Endothelial cell of umbilical vein (primary cell): Measurements from ENCODE around the gene CRELD2. TPM values are rescaled to one million over a fixed set of nuclear protein-coding genes. Genes with fewer than 3 reads are reported as not detected.

Experiments
- BruUV-seq: library from RNA; stranded (reverse); fragments of 400-500 nt; replicated peaks from 2 replicates; lab custom pipeline; 2021; lab: Mats Ljungman, UMichigan
- CTCF ChIA-PET: fragments of 300-600, 350-600 bp; sonication (Branson Sonifier 250); formaldehyde crosslinking; loops from one replicate; lab custom pipeline; 2021; ENCODE audit warnings: antibody characterized with exemption, inconsistent platforms; lab: Charles Lee
- POLR2A ChIA-PET: fragments of 300-600, 350-600 bp; sonication (Branson Sonifier 250); formaldehyde crosslinking; loops from one replicate; lab custom pipeline; 2021; ENCODE audit warnings: antibody characterized with exemption, inconsistent platforms; lab: Charles Lee
- DNase-seq: peaks from one replicate; pipeline ENCODE4 v3.0.0-alpha.2; 2011; ENCODE audit warnings: low read depth, low spot score
- FAIRE-seq: peaks from 2 replicates; lab custom pipeline; 2011; peaks lifted over from hg19 to GRCh38; lab: Jason Lieb, UNC
- H2AFZ ChIP-seq: 2 replicates; pipeline ENCODE4 v1.6.0; 2012; ENCODE audit warnings: low read depth, low read length, control low read depth, inconsistent platforms
- H3K27ac ChIP-seq: 2 replicates; pipeline ENCODE4 v1.5.1; 2011; ENCODE audit warnings: low read depth, mild to moderate bottlenecking, control low read depth, low read length, moderate library complexity; ENCODE audit not compliant: insufficient read depth
- H3K27me3 ChIP-seq, 2 experiments: 2 replicates each; pipeline versions ENCODE4 v1.6.0 to v1.6.1; 2011; ENCODE audit warnings: low read length in 2 of 2, mixed read lengths in 1 of 2; ENCODE audit not compliant: control insufficient read depth in 2 of 2, insufficient read depth in 2 of 2
- H3K36me3 ChIP-seq, 2 experiments: 2 replicates in 1 of 2; 3 replicates in 1 of 2; pipeline ENCODE4 v1.5.1; 2011; ENCODE audit warnings: low read length in 2 of 2, mild to moderate bottlenecking in 1 of 2, moderate library complexity in 1 of 2; ENCODE audit not compliant: control insufficient read depth in 2 of 2, insufficient read depth in 2 of 2; ENCODE audit errors: extremely low read depth in 1 of 2
- H3K4me1 ChIP-seq: 3 replicates; pipeline ENCODE4 v1.5.1; 2011; ENCODE audit warnings: mild to moderate bottlenecking, low read length; ENCODE audit not compliant: control insufficient read depth, insufficient read depth; ENCODE audit errors: extremely low read depth
- H3K4me2 ChIP-seq: 2 replicates; pipeline ENCODE4 v1.6.1; 2011; ENCODE audit warnings: low read length, control low read depth, mixed read lengths; ENCODE audit not compliant: insufficient read depth
- H3K4me3 ChIP-seq, 3 experiments: fragments of 200-600 bp in 1 of 3; sonication (generic), shearing (Covaris generic) in 1 of 3; replicated peaks in 1 of 3; 2 replicates each; pipeline ENCODE4 v1.5.1; 2011 to 2016; ENCODE audit warnings: control low read depth in 3 of 3, low read length in 3 of 3, mild to moderate bottlenecking in 2 of 3, inconsistent platforms in 1 of 3, low read depth in 1 of 3, moderate library complexity in 1 of 3; ENCODE audit not compliant: insufficient read depth in 1 of 3
- H3K79me2 ChIP-seq: 2 replicates; pipeline ENCODE4 v1.6.0; 2012; ENCODE audit warnings: low read length, inconsistent platforms; ENCODE audit not compliant: control insufficient read depth, insufficient read depth
- H3K9ac ChIP-seq: replicated peaks from 2 replicates; pipeline ENCODE3; 2011; ENCODE audit warnings: low read length, control low read depth; ENCODE audit not compliant: insufficient read depth; ENCODE audit errors: extremely low read depth
- H3K9me1 ChIP-seq: replicated peaks from 3 replicates; pipeline ENCODE4 v1.6.0; 2011; ENCODE audit warnings: mild to moderate bottlenecking, low read length; ENCODE audit not compliant: control insufficient read depth, insufficient read depth; ENCODE audit errors: extremely low read depth
- H3K9me3 ChIP-seq: replicated peaks from 2 replicates; pipeline ENCODE4 v1.5.1; 2012; ENCODE audit warnings: low read length, inconsistent platforms; ENCODE audit not compliant: control insufficient read depth, insufficient read depth
- H4K20me1 ChIP-seq: replicated peaks from 2 replicates; pipeline ENCODE3; 2011; ENCODE audit warnings: mild to moderate bottlenecking, low read length; ENCODE audit not compliant: control insufficient read depth, insufficient read depth; ENCODE audit errors: extremely low read depth
- CTCF ChIP-seq, 2 donors: IDR thresholded peaks; 1 replicate in 1 of 2; 2 replicates in 1 of 2; pipeline ENCODE4 v1.5.1; 2011; ENCODE audit warnings: low read length in 2 of 2, mild to moderate bottlenecking in 2 of 2, moderate library complexity in 2 of 2, control low read depth in 1 of 2, inconsistent platforms in 1 of 2, low read depth in 1 of 2; ENCODE audit not compliant: insufficient read depth in 1 of 2; ENCODE audit errors: extremely low read depth in 1 of 2
- EZH2 ChIP-seq: IDR thresholded peaks from 2 replicates; pipeline ENCODE4 v1.6.1; 2012; ENCODE audit warnings: borderline replicate concordance, low read depth, mild to moderate bottlenecking, moderate library complexity, low read length, inconsistent platforms; ENCODE audit not compliant: severe bottlenecking
- GATA2 ChIP-seq: IDR thresholded peaks from 2 replicates; pipeline ENCODE4 v1.7.0; 2011; ENCODE audit warnings: low read depth, mild to moderate bottlenecking, moderate library complexity, mixed read lengths, low read length; ENCODE audit not compliant: insufficient read length, insufficient read depth
- JUN ChIP-seq: IDR thresholded peaks from 2 replicates; pipeline ENCODE4 v1.6.1; 2011; ENCODE audit warnings: borderline replicate concordance, low read depth; ENCODE audit not compliant: insufficient read length, insufficient read depth
- MAX ChIP-seq: IDR thresholded peaks from 2 replicates; pipeline ENCODE4 v1.6.1; 2011; ENCODE audit not compliant: insufficient read depth, insufficient read length
- MYC ChIP-seq: IDR thresholded peaks from one replicate; pipeline ENCODE4 v1.6.1; 2011; ENCODE audit warnings: mild to moderate bottlenecking, low read depth, low read length
- POLR2A ChIP-seq: IDR thresholded peaks from 2 replicates; pipeline ENCODE4 v1.6.1; 2012; ENCODE audit warnings: low read depth, mild to moderate bottlenecking, control low read depth, low read length
- POLR2AphosphoS5 ChIP-seq: IDR thresholded peaks from 2 replicates; pipeline ENCODE4 v1.6.1; 2012; ENCODE audit warnings: low read depth, mild to moderate bottlenecking, control low read depth, low read length, moderate library complexity; ENCODE audit not compliant: insufficient read depth
- dilution Hi-C: fragments of 300-500 bp; cut with MboI; formaldehyde crosslinking; loops from one replicate; pipeline ENCODE4 v1.15.0; 2019; ENCODE audit warnings: low sequenced_read_pairs; ENCODE audit not compliant: extremely low pct_ligation_motif_present
- intact Hi-C: fragments of 100-400 bp; cut with micrococcal nuclease; formaldehyde crosslinking; loops from one replicate; pipeline ENCODE4 v1.10.0; 2022
- polyA plus RNA-seq, 4 experiments: library from polyadenylated mRNA; depleted of rRNA in 3 of 4; stranded (reverse) in 3 of 4; unstranded in 1 of 4; fragments of >200 nt; gene quantifications; 2 replicates each; pipeline versions ENCODE4 v1.2.1 to v1.2.3, GENCODE V29; 2011 to 2012; ENCODE audit warnings: missing spikeins in 1 of 4
- total RNA-seq: library from RNA; stranded (reverse); gene quantifications from 2 replicates; pipeline ENCODE4 v1.2.3, GENCODE V29; 2021

The CRELD2 gene
- total and polyA plus RNA-seq, 2 donors (not counting 3 experiments of a cell fraction or from before 2014, with no cell fraction given), result 71.0 to 86.3 TPM

GRCh38 chr22:49929211-49929979, 11.0 kb downstream of the CRELD2 start:
- no peak overlapping the region for H3K27ac ChIP-seq
- H3K36me3 ChIP-seq, result no peaks in the 10 kb centered on the region
- CTCF ChIA-PET, result interaction anchor here (1.5 to 2.7 kb wide), 7 partner anchors 32 to 241 kb away, joined by 3 to 174 read pairs (median 11); partner anchors contain the start of genes PANX2 and PIM3
- no peaks in the 10 kb centered on the region for H3K27me3 ChIP-seq
- no peaks in the 10 kb centered on the region for H3K79me2 ChIP-seq
- H3K4me3 ChIP-seq, result no peak overlapping the region
- intact Hi-C loops, result no loop called here
- no peaks in the 10 kb centered on the region for H4K20me1 ChIP-seq
- no TSS peak for BruUV-seq
- H3K9ac ChIP-seq, result no peak overlapping the region
- H3K4me2 ChIP-seq, result no peak overlapping the region
- peaks cover 33% of the 10 kb centered on the region for H3K4me1 ChIP-seq
- POLR2A ChIA-PET, result no interaction called here
- FAIRE-seq (peak; percentile 62), DNase-seq (no peak)
- H2AFZ ChIP-seq, result no peak overlapping the region
- no peak for TF ChIP-seq EZH2
- TF ChIP-seq CTCF (IDR thresholded peaks at IDR 0.05; ENCODE audit: extremely low read depth in 1 of 2, insufficient read depth in 1 of 2, low read depth in 1 of 2, low read length in 2 of 2), result peak; percentile 62 to 85
- H3K9me3 ChIP-seq, result no peaks in the 10 kb centered on the region
- no peaks in the 10 kb centered on the region for H3K9me1 ChIP-seq
- dilution Hi-C loops, result no loop called here

DNA sequence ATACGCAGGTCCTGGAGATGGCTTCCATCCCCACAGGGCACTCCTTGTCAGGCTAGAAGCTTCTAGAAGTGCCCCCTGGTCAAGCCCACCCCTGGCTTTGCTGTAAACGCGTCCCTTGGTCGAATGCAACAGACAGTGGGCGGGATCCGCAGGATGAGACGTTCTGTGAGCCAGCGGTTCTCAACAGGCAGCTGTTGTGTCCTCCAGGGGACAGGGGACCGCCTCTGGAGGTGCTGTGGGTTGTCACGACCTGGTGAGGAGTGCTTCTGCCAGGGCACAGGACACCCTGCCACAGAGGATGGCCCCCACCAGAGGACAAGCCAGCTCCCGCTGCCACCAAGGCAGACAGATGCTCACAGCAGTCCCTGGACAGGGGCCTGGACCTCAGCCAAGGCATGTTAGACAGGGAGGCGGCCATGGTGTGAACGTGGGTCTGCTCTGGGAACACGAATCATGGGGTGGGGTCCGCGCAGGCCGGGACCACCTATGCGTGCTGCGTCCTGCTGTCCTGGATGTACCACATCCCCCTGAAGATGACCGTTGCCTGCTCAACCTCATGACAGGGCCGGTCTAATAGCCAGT, 11.7 kb downstream of the CRELD2 start:
- Histone ChIP-seq H3K79me2 (no peaks in the 10 kb centered on the region), H3K4me3 (no peak overlapping the region), H3K4me2 (no peak overlapping the region), H3K4me1 (peaks cover 39% of the 10 kb centered on the region), H3K27me3 (no peaks in the 10 kb centered on the region), H3K9me1 (no peaks in the 10 kb centered on the region), H3K36me3 (no peaks in the 10 kb centered on the region), H3K9me3 (no peaks in the 10 kb centered on the region), H4K20me1 (no peaks in the 10 kb centered on the region), H3K9ac (no peak overlapping the region), H2AFZ (no peak overlapping the region), H3K27ac (no peak overlapping the region)
- DNase-seq (no peak), FAIRE-seq (no peak)
- TF ChIP-seq JUN (no peak), MYC (no peak), MAX (no peak), GATA2 (no peak), CTCF (IDR thresholded peaks at IDR 0.05; ENCODE audit: extremely low read depth in 1 of 2, insufficient read depth in 1 of 2, low read depth in 1 of 2, low read length in 2 of 2) (no peak), POLR2AphosphoS5 (no peak), POLR2A (no peak), EZH2 (no peak)
- CTCF ChIA-PET, result interaction anchor here (0.6 to 2.7 kb wide), 20 partner anchors 10 to 292 kb away, joined by 3 to 174 read pairs (median 6); partner anchors contain the start of genes ALG12, CRELD2, IL17REL and PANX2
- dilution Hi-C loops (no loop called here), intact Hi-C loops (no loop called here)
- no TSS peak for BruUV-seq
- POLR2A ChIA-PET, result interaction anchor here (1.4 to 1.5 kb wide), 2 partner anchors 33 to 100 kb away, joined by 6 to 10 read pairs; no protein-coding TSS in a partner anchor
